GM18861 (cell line): ENCODE measurements around the gene CHMP6.
"Not testable (repeated sequence)": the region's sequence is repeated elsewhere in the genome, so short reads cannot be mapped to it uniquely, and the experiment has no call there.

Experiments used
- ATAC-seq: cut with Tn5 transposase; IDR thresholded peaks from one replicate; pipeline ENCODE4 v1.9.1; 2021; ENCODE audit not compliant: unreplicated experiment

The CHMP6 gene

GRCh38 chr17:81011951-81012350 is 20.3 kb downstream of the CHMP6 start:
- ATAC-seq, result no peak

- ATAC-seq, result no peak
Measured at GRCh38 chr17:81012574-81013447, 21.2 kb downstream of the CHMP6 start.

- ATAC-seq, result no peak
Measured at GRCh38 chr17:81013642-81014041, 22.0 kb downstream of the CHMP6 start.

- ATAC-seq, result no peak
Measured at GRCh38 chr17:81015136-81015535, 23.5 kb downstream of the CHMP6 start.

GRCh38 chr17:81016575-81016974 is 24.9 kb downstream of the CHMP6 start:
- ATAC-seq, result no peak

- not testable (repeated sequence) for ATAC-seq
Measured at GRCh38 chr17:81017330-81017729, 25.7 kb downstream of the CHMP6 start.

GRCh38 chr17:81018044-81018802 is 26.6 kb downstream of the CHMP6 start:
- ATAC-seq, result no peak

GRCh38 chr17:81019563-81020442 is 28.2 kb downstream of the CHMP6 start:
- ATAC-seq, result no peak

GRCh38 chr17:81020443-81020766 is 28.8 kb downstream of the CHMP6 start:
- ATAC-seq, result no peak

GRCh38 chr17:81020767-81021497 is 29.3 kb downstream of the CHMP6 start:
- no peak for ATAC-seq

GRCh38 chr17:81021531-81022343 is 30.1 kb downstream of the CHMP6 start:
- no peak for ATAC-seq

- ATAC-seq, result no peak
Measured at GRCh38 chr17:81022344-81022676, 30.7 kb downstream of the CHMP6 start.

- ATAC-seq, result no peak
Measured at GRCh38 chr17:81025065-81025740, 33.6 kb downstream of the CHMP6 start.

GRCh38 chr17:81025741-81026129 is 34.1 kb downstream of the CHMP6 start:
- no peak for ATAC-seq

- no peak for ATAC-seq
Measured at GRCh38 chr17:81026266-81027036, 34.8 kb downstream of the CHMP6 start.

- no peak for ATAC-seq
Measured at GRCh38 chr17:81027038-81027437, 35.4 kb downstream of the CHMP6 start.

- no peak for ATAC-seq
Measured at GRCh38 chr17:81027591-81028505, 36.2 kb downstream of the CHMP6 start.

GRCh38 chr17:81028506-81028858 is 36.8 kb downstream of the CHMP6 start:
- no peak for ATAC-seq
